Uterus (tissue), 4 donors: ENCODE measurements around the gene HUWE1. TPM values are rescaled to one million over a fixed set of nuclear protein-coding genes. Genes with fewer than 3 reads are reported as not detected.

Experiments
- DNase-seq, 2 donors: peaks; one replicate each; pipeline ENCODE4 v3.0.0-alpha.2; 2019 to 2020
- H3K27ac ChIP-seq, 2 donors: fragments of 200-600 bp; sonication (generic); 1 replicate in 1 of 2; 2 replicates in 1 of 2; pipeline ENCODE4 v1.5.1; 2016 to 2018
- H3K27me3 ChIP-seq, 2 donors: fragments of 200-600 bp; sonication (generic); one replicate each; pipeline ENCODE4 v1.5.1; 2018 to 2019; ENCODE audit warnings: control low read depth in 1 of 2
- H3K36me3 ChIP-seq, 2 donors: fragments of 200-600 bp; sonication (generic); one replicate each; pipeline ENCODE4 v1.5.1; 2019; ENCODE audit warnings: control low read depth in 1 of 2
- H3K4me1 ChIP-seq, 2 donors: fragments of 200-600 bp; sonication (generic); one replicate each; pipeline ENCODE4 v1.5.1; 2018 to 2019; ENCODE audit warnings: control low read depth in 1 of 2
- H3K4me3 ChIP-seq, 2 donors: fragments of 200-600 bp; sonication (generic); 1 replicate in 1 of 2; 2 replicates in 1 of 2; pipeline ENCODE4 v1.5.1; 2018 to 2019; ENCODE audit warnings: mild to moderate bottlenecking in 1 of 2
- H3K9me3 ChIP-seq, 2 donors: fragments of 200-600 bp; sonication (generic); one replicate each; pipeline ENCODE4 v1.5.1; 2019; ENCODE audit warnings: control low read depth in 1 of 2
- CTCF ChIP-seq, 4 experiments: fragments of 200-600 bp in 2 of 4; fragments of 450-650 bp in 2 of 4; sonication (generic) in 2 of 4; IDR thresholded peaks; one replicate each; pipeline ENCODE4 v1.5.1; 2016 to 2019; ENCODE audit warnings: antibody characterized with exemption in 4 of 4, mild to moderate bottlenecking in 2 of 4, moderate library complexity in 1 of 4
- POLR2A ChIP-seq, 2 donors: fragments of 450-650 bp; IDR thresholded peaks; one replicate each; pipeline ENCODE4 v1.6.1; 2016; ENCODE audit warnings: antibody characterized with exemption in 2 of 2, mild to moderate bottlenecking in 1 of 2, moderate library complexity in 1 of 2
- intact Hi-C: fragments of 100-400 bp; cut with DNase I; formaldehyde crosslinking; loops from one replicate; pipeline ENCODE4 v1.15.1; 2023; ENCODE audit warnings: low total_unique reads
- total RNA-seq, 4 donors: library from RNA; depleted of rRNA in 3 of 4; stranded (reverse); fragments of >200 nt in 3 of 4; gene quantifications; one replicate each; pipeline versions ENCODE4 v1.1.0 to v1.2.4, GENCODE V29; 2014 to 2023
- donor health status: DM: yes; HTN: yes; CAD: no.

The HUWE1 gene
- total RNA-seq, 4 donors from 2014 or later, result 47.9 to 252 (median 82.3) TPM

GRCh38 chrX:53666171-53666570, 20.3 kb downstream of the HUWE1 start:
- Histone ChIP-seq H3K4me1 (peaks cover 0 to 4% of the 10 kb centered on the region in 2 donors), H3K36me3 (no peaks in the 10 kb centered on the region)
- intact Hi-C loops, result no loop called here

GRCh38 chrX:53660004-53660403, 26.5 kb downstream of the HUWE1 start:
- TF ChIP-seq POLR2A (IDR thresholded peaks at IDR 0.05) (no peak), CTCF (IDR thresholded peaks at IDR 0.05) (no peak)
- intact Hi-C loops, result no loop called here

More at GRCh38 chrX:53666171-53666570, 20.3 kb downstream of the HUWE1 start:
- Histone ChIP-seq H3K9me3 (no peaks in the 10 kb centered on the region), H3K4me3 (no peak overlapping the region), H3K27ac (no peak overlapping the region), H3K27me3 (peaks cover 0 to 4% of the 10 kb centered on the region in 2 donors)
- DNase-seq, result no peak
- no peak for TF ChIP-seq POLR2A (IDR thresholded peaks at IDR 0.05)
- no peak for TF ChIP-seq CTCF (IDR thresholded peaks at IDR 0.05)

GRCh38 chrX:53659039-53659438, 27.5 kb downstream of the HUWE1 start:
- no peaks in the 10 kb centered on the region for H3K9me3 ChIP-seq
- no peak for TF ChIP-seq CTCF (IDR thresholded peaks at IDR 0.05)
- TF ChIP-seq POLR2A (IDR thresholded peaks at IDR 0.05), result no peak
- H3K36me3 ChIP-seq, result no peaks in the 10 kb centered on the region
- DNase-seq, result no peak
- no peaks in the 10 kb centered on the region for H3K27me3 ChIP-seq
- H3K4me1 ChIP-seq, result no peaks in the 10 kb centered on the region
- H3K27ac ChIP-seq, result no peak overlapping the region
- intact Hi-C loops, result no loop called here
- no peak overlapping the region for H3K4me3 ChIP-seq

More at GRCh38 chrX:53660004-53660403, 26.5 kb downstream of the HUWE1 start:
- H3K9me3 ChIP-seq, result no peaks in the 10 kb centered on the region
- H3K27ac ChIP-seq, result no peak overlapping the region
- no peak overlapping the region for H3K4me3 ChIP-seq
- DNase-seq, result no peak
- H3K27me3 ChIP-seq, result no peaks in the 10 kb centered on the region
- no peaks in the 10 kb centered on the region for H3K4me1 ChIP-seq
- no peaks in the 10 kb centered on the region for H3K36me3 ChIP-seq

- TF ChIP-seq CTCF (IDR thresholded peaks at IDR 0.05), result no peak
- no peak for TF ChIP-seq POLR2A (IDR thresholded peaks at IDR 0.05)
These were observed 29.7 kb downstream of the HUWE1 start for GRCh38 chrX:53656845-53657244.

GRCh38 chrX:53654376-53654775, 32.1 kb downstream of the HUWE1 start:
- intact Hi-C loops, result no loop called here
- no peaks in the 10 kb centered on the region for H3K9me3 ChIP-seq
- no peak overlapping the region for H3K27ac ChIP-seq
- no peak for TF ChIP-seq POLR2A (IDR thresholded peaks at IDR 0.05)
- no peak for TF ChIP-seq CTCF (IDR thresholded peaks at IDR 0.05)
- no peaks in the 10 kb centered on the region for H3K4me1 ChIP-seq
- no peak overlapping the region for H3K4me3 ChIP-seq
- no peak for DNase-seq
- H3K36me3 ChIP-seq, result no peaks in the 10 kb centered on the region
- no peaks in the 10 kb centered on the region for H3K27me3 ChIP-seq

More at GRCh38 chrX:53656845-53657244, 29.7 kb downstream of the HUWE1 start:
- Histone ChIP-seq H3K27ac (no peak overlapping the region), H3K27me3 (no peaks in the 10 kb centered on the region), H3K36me3 (no peaks in the 10 kb centered on the region), H3K4me1 (no peaks in the 10 kb centered on the region), H3K9me3 (no peaks in the 10 kb centered on the region), H3K4me3 (no peak overlapping the region)
- no peak for DNase-seq
- intact Hi-C loops, result no loop called here
